Stimulated activated naive CD8-positive, alpha-beta T cell treated with anti-CD3 and anti-CD28 coated beads, Interleukin-15, Interleukin-2, amounts not matched to agents 100 U/mL and 50 U/mL, for 24 hours (primary cell): ENCODE results near the gene GNG7.
"Not testable (repeated sequence)": the region's sequence is repeated elsewhere in the genome, so short reads cannot be mapped to it uniquely, and the experiment has no call there.

Experiments
- ATAC-seq: fragments of 150-1000 bp; cut with Tn5 transposase; one replicate; pipeline ENCODE4 v1.10.0; 2021
- DNase-seq: peaks from one replicate; pipeline ENCODE4 v3.0.0; 2021

Gene GNG7

DNA sequence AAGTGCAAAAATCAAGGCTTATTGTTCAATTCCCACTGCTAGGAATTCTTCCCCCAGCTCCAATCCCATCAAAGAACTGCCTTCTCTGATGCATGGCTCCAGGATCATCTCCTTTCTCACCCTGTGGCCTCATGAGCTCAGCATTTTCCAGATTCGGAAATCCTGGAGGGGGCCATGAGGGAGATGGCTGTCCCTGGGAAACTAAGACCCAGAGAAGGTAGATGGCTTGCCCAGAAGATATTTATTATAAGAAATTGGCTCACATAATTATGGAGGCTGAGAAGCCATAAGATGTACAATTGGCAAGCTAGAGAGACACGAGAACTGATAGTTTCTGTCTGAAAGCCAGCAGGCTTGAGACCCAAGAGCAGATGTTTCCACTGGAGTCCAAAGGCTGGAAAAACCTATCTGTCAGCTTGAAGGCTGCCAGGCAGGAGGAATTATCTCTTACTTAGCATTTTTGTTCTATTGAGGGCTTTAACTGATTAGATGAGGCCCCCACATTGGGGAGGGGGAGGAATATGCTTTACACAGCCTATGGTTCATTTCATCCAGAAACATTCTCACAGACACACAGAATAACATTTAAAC is 168.0 kb downstream of the GNG7 start:
- DNase-seq = no peak

DNA sequence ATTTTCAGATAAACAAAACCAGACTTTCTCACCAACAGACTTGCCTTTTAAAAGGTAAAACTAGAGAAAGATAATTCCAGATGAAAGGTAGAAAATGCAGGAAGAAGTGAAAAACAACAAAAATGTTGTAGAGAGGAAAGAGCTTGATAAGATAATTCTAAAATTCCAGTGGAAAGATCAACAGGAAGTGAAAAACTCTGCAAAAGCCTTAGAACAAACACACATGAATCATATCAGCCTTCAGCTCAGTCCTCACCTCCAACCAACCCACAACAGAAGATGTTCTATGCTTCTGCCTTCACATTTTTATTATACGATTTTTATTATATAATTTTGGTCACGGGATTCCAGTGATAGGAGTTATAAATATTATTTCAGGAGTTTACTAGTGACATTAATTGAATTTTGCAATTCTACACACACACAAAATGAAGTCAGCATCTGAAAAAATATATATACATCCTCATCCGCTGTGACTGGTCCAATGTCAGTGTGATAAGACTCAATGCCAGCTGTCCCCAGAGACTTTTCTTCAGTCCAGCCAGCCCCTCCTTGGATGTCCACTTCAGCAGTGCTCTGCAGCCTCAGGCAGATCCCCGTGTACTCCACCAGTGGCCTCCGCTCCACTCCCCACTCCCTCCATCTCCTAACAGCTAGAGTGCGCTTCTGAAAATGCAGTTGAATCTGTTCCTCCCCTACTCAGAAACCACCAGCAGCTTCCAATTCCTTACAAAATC is 168.6 kb downstream of the GNG7 start:
- ATAC-seq (peak; percentile 42), DNase-seq (no peak)

More for the DNA sequence above, 168.0 kb downstream of the GNG7 start:
- no peak for ATAC-seq

DNA sequence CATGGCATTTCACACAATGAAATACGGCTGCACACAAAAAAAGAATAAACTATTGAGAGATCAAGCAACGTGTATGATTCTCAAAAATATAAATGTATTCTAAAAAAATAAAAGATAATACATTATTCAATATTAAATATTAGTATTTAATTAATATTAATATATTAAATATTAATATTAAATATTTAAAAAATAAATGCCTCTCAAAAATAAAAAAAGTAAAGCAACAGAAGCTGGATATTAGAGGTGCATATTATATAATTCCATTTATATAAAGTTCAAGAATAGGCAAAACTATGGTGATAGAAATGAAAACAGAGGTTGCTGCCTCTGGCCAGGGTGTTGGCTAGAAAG is 169.4 kb downstream of the GNG7 start:
- ATAC-seq (no peak), DNase-seq (no peak)

DNA sequence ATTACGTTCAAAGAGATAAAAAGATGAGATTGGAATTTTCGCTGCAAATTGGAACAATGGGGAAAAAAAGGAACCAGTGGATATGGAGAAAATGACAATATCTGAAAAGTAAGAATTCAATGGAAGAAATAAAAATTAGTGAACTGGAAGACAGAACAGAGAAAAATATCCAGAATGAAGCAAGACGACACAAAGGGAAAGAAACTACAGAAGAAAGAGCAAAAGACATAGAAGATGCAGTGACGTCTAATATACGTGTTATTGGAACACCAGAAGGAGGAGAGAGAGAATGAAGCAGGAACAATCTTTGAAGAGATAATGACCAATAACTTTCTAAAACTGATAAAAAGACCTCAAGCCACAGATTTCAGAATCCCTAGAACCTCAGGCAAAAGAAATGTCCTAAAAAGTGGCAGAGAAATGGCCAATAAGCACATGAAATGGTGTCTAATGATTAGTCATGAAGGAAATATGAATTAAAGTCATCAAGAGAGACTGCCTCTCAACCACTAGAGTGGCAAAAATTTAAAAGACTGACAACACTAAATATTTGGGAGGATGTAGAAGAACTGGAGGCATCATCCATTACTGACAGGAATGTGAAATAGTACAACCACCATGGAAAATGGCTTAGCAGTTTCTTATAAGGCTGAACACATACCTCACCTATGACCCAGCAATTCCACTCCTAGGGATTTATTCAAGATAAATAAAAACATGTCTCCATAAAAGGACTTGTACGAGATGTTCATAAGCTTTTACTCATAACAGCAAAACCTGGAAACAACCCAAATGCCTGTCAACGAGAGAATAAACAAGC is 170.0 kb downstream of the GNG7 start:
- ATAC-seq = no peak
- no peak for DNase-seq

DNA sequence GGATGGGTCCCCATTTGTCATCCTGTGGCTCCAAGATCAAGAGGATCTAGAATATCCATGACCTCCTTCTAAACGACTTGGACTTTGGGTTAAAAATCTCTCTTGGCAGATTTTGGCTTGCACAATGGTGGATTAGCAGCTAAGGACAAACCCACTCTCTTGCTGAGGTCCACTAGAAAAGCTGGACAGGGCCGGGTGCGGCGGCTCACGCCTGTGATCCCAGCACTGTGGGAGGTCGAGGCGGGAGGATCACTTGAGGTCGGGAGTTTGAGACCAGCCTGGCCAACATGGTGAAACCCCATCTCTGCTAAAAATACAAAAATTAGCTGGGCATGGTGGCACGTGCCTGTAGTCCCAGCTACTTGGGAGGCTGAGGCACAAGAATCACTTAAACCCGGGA is 172.6 kb downstream of the GNG7 start:
- not testable (repeated sequence) for DNase-seq, ATAC-seq

DNA sequence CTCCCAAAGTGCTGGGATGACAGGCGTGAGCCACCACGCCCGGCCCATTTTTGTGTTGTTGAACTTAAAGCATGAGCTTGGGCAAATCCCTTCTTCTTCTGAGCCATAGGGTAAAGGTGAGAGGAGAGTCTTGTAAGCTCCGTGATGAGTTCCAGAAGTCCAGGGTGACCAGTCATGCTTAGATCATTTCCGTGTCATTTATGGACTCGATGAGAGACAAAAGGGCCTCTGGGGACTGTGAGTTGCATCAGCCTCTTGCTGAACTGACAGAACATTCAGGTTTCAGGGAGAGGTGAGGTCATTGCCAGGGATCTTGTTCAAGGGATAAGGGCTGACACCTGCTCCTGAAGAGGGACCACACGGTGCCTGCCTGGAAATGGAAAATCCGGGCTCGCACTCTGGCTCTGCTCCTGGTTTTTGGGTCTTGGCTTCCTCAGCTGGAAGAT is 173.0 kb downstream of the GNG7 start:
- DNase-seq (no peak), ATAC-seq (no peak)

DNA sequence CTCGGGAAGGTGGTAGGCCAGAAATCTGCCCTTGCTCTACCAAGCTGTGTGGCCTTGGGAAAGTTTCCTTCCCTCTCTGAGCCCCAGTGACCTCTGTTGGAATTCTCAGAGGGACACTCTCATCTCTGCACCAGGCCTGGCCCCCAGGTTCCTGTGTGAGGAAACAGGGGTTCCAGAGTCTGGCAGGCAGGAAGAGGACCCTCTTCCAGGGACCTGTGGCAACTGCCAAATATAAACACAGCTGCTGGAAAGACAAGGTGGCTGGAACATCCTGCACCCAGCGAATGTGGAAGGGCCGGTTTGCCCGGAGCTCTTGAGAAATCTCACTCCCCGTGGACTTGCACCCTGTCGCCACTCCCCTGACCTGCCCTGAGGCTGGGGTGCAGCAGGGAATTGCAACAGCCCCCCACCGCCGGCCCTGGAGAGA is 173.8 kb downstream of the GNG7 start:
- no peak for ATAC-seq
- DNase-seq = no peak

DNA sequence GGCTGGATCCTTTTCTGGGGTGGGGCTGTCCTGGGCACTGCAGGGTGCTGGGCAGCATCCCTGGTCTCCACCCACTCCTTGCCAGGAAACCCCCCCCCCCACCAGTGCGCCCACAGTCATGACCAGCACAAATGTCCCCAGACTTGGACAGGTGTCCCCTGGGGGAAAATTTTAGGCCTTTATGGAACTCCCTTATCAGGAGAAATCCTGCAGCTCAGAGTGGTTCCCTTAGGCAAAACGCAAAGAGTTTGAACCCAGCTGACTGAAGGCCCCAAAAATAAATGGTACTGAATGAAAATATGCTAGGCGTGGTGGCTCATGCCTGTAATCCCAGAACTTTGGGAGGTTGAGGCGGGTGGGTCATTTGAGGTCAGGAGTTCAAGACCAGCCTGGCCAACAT is 174.8 kb downstream of the GNG7 start:
- no peak for DNase-seq
- no peak for ATAC-seq

DNA sequence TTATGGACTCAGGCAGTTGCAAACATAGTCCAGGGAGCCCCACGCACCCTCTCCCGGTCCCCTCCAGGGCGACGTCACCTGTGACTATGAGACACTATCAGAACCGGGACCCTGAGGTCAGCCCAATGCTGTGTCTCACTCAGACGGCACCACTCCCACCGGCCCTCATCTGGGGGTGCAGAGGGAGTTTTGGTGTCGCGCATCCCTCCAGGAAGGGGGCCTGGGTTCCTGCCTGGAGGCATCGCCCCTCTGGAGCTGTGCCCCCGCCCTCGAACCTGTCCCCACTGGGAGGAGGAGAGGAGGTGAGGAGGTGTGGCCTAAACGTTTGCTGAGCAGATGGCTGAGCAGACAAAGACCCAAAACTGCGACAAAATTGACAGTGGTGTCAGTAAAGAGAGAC is 175.3 kb downstream of the GNG7 start:
- ATAC-seq (no peak), DNase-seq (no peak)

DNA sequence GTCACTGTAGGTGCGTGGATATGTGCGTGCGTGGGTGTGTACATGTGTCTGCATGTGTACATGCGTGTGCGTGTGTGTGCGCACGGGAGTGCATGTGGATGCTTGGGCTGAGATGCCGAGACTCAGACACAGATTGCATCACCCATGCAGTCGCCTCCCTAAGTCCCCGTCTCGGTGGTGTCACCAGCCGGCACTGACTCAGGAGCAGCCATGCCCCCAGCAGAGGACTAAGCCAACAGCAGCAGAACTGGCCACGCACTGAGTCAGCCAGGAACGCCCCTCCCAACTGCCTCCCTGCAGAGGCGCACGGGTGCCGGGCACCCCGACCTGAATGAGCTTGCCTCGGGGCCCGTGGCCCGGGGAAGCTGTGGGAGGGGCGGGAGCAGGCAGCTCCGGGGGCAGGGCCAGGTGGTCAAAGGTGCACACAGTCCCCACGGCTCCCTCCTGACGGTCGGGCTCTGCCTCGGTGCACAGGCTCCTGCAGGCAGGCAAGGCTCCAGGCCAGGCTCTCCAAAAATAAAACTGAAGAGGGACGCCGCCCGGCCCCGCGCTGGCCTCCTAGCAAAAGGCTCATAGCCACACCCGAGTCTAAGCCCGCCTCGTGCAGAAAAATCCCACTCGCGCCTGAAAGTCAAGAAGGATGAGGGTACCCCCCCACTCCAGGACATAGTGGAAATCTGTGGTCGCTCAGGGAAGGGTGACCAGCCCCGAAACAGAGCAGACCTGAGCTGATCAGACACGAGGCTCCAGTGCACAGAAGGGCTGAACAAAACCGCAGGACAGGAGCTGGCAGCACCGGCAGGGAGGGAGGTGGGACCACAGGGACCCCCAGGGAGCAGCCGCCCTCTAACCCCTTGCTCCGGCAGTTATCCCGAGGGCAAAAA is 177.4 kb downstream of the GNG7 start:
- ATAC-seq (no peak), DNase-seq (no peak)

DNA sequence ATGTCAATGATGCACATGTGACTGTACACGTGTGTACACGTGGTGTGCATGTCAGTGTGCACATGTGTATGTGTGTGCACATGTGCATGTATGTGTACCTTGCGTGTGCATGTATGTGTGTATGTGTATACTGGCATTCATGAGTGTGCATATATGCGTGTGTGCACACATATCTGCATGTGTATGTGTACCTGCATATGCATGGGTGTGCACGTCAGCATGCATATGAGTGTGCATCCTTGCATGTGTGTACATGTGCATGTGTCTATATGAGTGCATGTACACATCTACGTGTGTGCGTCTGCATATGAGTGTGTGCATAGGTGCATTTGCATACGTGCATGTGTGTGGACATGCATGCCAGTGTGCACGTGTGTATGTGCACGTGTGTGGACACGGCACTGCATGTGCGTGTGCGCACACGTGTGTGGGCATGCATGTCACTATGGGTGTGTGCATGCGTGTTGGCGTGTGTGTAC is 178.1 kb downstream of the GNG7 start:
- DNase-seq = no peak
- ATAC-seq = no peak

DNA sequence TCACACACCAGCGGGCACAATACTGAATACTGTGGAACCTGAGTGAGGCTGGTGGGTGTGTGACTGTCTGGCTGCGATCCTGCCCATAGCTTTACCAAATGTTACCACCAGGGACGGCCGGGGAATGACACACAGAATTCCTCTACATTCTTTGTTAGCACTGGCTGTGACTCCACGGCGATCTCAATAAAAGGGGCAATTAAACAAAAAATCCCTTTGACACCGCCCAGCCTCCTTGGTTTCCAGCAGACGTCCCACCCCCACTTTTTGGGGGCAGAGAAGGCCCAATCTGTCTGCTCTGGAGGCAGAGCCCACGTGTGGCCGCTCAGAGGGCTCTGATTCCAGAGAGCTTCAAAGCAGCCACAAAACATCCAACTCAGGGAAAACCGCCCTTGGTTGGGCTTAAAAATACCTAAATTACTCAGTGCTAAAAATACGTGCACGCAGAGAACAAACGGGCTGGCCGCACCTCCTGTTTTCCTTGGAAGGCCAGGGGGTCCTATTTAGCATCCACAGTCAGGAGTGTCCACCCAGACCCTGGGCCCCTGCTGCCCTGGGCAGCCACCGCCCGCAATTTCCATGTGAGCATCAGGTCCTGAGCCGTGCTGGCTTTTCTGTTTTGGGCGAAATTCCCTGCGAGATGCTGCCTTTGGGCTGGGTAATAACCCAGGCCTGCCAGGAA is 178.7 kb downstream of the GNG7 start:
- no peak for ATAC-seq
- DNase-seq = no peak

DNA sequence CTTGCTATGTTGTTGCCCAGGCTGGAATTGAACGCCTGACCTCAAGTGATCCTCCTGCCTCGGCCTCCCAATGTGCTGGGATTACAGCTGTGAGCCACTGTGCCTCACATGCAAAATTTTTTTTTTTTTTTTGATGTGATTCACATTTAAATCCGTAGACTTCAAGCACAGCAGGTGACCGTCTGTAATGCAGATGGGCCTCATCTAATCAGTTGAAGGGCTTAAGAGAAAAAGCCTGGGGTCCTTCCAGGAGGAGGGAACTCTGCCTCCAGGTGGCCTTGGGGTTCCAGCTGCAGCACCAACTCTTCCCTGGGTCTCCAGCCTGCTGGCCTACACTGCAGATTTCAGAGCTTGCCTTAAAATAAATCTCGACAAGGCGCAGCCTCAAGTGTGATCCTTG is 183.0 kb downstream of the GNG7 start:
- ATAC-seq = no peak

DNA sequence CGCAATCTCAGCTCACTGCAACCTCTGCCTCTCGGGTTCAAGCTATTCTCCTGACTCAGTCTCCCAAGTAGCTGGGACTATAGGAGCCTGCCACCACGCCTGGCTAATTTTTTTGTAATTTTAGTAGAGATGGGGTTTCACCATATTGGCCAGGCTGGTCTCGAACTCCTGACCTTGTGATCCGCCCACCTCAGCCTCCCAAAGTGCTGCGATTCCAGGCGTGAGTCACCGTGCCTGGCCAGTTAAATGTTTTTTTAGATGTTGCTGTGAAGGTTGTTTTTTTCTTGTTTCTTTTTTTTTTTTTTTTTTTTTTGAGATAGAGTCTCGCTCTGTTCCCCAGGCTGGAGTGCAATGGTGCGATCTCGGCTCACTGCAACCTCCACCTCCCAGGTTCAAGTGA is 183.6 kb downstream of the GNG7 start:
- DNase-seq, ATAC-seq: not testable (repeated sequence)

More for the DNA sequence above, 183.0 kb downstream of the GNG7 start:
- DNase-seq = no peak

DNA sequence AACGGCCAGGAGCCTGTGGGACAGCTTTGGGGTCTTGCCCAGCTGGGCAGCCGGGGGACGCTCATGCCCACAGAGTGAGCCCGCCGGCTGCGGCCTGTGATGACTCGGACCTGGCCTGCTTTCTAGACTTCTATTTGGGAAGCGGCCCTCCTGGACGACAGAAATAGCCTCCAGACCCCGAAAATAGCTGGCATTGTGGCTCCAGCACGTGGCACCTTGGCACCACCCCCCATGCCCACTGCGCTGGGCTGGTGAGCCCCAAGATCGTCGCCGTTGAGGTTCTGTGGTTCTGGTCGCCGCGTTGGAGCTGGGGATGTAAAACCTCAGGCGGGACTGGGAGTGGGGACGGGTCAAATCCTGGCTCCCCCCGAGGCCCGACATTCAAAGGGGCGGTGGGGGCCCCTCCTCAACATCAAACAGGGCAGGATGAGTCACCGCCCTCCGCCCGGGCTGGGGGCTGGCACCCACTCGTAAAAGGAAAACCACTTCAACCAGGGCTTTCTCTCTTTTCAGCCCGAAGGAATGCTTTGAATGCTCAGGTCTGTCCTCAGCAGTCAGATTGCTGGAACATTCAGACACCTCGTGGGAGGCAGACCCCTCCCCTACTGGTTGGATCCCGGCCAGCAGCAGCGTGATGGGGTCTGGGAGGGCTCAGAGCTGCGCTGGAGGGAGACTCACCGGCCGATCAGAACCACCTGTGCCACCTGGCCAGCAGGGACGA is 184.5 kb downstream of the GNG7 start:
- DNase-seq (no peak), ATAC-seq (peak; percentile 28)

DNA sequence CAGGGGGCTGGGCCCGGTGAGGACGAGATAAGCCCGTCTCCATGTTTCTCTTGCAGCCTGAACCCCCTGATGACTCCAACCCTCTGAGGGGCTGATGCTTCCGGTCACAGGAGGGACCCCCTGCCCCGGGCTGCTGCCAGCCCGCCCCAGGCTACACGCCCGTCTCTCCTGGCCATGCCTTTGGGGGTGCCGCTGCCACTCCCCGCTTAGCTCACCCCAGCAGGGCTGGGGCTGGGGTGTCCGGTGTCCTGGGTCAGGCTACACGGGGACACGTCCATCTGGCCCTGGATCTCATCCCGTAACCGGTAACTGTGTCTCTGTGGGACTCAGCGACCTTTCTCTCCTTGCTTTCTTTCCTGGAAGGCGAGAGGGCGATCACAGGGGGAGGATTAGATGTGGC is 185.8 kb downstream of the GNG7 start:
- no peak for DNase-seq
- ATAC-seq = no peak

DNA sequence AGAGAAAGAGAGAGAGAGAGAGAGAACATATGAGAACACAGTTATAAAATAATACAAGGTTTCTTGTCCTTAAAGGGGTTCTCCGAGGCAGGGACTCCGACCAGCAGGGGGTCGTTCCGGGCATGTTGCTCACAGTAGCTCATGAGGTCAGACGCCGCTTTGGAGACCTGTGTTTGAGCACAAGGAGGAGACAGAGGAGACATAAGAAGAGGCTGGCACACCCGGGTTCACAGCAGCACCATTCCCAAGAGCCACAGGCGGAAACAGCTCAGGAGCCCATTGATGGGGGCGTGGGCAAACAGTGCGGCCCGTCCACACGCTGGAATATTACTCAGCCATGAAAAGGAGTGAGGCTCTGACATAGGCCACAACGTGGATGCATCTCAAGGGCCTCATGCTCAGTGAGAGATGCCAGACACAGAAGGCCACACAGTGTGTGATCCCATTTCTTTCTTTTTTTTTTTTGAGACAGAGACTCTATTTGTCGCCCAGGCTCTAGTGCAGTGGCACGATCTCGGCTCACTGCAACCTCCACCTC is 187.4 kb downstream of the GNG7 start:
- DNase-seq (no peak), ATAC-seq (no peak)

DNA sequence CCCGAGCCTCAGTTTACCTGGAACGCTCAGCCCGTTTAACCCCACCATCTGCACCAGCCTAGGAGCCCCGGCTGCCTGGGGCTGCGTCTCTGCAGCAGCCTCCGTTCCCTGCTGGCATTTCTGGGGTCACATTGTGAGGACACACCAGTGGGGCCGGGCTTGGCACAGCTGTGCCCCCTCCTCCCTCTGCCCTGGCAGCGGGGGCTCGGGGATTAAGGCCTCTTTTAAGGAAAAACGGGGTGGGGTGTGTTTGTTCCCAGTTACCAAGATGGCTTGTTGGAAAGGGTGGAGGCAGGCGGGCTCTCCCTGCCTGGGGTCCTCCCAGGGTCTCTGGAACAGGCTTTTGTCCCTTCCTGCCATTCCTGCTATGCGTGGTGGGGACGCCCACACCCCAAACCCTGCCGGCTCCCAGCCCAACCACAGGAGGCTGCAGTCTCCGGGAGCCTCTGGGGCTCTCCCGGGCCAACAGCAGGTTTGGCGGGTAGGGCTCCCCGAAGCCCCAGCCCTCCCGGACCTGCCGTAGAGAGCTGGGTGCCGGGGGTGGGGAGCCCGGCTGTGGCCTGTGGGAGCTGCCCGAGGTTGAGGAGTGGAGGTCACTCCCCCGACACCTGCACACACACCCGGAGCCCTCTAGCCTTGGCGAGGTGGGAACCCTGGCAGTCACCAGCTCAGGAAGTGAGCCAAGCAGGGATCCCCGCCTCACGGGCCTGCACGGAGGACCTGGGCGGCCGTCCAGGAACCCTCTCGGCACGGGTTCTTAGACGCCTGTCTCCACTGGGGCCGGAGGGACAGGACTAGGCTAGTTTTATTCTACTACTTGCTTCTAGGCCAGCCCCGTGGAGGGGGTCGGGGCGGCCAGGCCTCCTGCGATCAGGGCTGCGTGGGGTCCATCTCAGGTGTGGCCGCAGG is 189.7 kb downstream of the GNG7 start:
- ATAC-seq (no peak), DNase-seq (no peak)

DNA sequence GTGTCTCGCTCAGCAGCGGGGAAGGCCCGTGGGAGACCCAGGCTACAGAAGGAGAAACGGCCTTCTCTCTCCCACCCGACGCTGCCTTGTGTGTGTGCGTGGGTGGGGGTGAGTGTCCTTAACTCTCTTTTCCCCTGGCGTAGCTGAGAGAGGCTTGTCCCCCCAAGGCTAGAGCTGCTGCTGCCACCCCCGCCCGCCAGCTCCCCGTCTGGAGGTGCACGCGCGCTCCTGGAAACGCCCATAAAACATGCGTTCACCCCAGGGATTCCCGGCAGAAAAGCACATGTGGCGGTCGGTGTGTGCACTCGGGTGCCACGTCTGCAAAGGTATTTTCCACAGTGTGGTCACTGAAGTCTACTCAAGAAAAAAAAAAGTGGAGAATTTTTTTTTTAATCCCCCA is 190.5 kb downstream of the GNG7 start:
- no peak for DNase-seq
- no peak for ATAC-seq
